ENCODE data around the gene POLR2H.

DNA sequence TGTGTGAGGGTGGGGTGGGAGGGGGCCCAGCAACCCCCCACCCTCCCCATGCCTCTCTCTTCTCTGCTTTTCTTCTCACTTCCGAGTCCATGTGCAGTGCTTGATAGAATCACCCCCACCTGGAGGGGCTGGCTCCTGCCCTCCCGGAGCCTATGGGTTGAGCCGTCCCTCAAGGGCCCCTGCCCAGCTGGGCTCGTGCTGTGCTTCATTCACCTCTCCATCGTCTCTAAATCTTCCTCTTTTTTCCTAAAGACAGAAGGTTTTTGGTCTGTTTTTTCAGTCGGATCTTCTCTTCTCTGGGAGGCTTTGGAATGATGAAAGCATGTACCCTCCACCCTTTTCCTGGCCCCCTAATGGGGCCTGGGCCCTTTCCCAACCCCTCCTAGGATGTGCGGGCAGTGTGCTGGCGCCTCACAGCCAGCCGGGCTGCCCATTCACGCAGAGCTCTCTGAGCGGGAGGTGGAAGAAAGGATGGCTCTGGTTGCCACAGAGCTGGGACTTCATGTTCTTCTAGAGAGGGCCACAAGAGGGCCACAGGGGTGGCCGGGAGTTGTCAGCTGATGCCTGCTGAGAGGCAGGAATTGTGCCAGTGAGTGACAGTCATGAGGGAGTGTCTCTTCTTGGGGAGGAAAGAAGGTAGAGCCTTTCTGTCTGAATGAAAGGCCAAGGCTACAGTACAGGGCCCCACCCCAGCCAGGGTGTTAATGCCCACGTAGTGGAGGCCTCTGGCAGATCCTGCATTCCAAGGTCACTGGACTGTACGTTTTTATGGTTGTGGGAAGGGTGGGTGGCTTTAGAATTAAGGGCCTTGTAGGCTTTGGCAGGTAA is 16.0 kb upstream of the POLR2H start:
- no peak for TF ChIP-seq SIN3A (IDR thresholded peaks at IDR 0.05; ENCODE audit: borderline replicate concordance, insufficient read depth, low read depth, low read length)
- TF ChIP-seq POLR2AphosphoS5 (IDR thresholded peaks at IDR 0.05; ENCODE audit: low read depth, low read length), result no peak; the same call in 1 of the 2 replicates
- TF ChIP-seq, protein P1, sequence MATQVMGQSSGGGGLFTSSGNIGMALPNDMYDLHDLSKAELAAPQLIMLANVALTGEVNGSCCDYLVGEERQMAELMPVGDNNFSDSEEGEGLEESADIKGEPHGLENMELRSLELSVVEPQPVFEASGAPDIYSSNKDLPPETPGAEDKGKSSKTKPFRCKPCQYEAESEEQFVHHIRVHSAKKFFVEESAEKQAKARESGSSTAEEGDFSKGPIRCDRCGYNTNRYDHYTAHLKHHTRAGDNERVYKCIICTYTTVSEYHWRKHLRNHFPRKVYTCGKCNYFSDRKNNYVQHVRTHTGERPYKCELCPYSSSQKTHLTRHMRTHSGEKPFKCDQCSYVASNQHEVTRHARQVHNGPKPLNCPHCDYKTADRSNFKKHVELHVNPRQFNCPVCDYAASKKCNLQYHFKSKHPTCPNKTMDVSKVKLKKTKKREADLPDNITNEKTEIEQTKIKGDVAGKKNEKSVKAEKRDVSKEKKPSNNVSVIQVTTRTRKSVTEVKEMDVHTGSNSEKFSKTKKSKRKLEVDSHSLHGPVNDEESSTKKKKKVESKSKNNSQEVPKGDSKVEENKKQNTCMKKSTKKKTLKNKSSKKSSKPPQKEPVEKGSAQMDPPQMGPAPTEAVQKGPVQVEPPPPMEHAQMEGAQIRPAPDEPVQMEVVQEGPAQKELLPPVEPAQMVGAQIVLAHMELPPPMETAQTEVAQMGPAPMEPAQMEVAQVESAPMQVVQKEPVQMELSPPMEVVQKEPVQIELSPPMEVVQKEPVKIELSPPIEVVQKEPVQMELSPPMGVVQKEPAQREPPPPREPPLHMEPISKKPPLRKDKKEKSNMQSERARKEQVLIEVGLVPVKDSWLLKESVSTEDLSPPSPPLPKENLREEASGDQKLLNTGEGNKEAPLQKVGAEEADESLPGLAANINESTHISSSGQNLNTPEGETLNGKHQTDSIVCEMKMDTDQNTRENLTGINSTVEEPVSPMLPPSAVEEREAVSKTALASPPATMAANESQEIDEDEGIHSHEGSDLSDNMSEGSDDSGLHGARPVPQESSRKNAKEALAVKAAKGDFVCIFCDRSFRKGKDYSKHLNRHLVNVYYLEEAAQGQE (IDR thresholded peaks at IDR 0.05; ENCODE audit: insufficient read depth in 1 of 2, low read depth in 2 of 2, low read length in 1 of 2), result no peak
- TF ChIP-seq, protein P2, sequence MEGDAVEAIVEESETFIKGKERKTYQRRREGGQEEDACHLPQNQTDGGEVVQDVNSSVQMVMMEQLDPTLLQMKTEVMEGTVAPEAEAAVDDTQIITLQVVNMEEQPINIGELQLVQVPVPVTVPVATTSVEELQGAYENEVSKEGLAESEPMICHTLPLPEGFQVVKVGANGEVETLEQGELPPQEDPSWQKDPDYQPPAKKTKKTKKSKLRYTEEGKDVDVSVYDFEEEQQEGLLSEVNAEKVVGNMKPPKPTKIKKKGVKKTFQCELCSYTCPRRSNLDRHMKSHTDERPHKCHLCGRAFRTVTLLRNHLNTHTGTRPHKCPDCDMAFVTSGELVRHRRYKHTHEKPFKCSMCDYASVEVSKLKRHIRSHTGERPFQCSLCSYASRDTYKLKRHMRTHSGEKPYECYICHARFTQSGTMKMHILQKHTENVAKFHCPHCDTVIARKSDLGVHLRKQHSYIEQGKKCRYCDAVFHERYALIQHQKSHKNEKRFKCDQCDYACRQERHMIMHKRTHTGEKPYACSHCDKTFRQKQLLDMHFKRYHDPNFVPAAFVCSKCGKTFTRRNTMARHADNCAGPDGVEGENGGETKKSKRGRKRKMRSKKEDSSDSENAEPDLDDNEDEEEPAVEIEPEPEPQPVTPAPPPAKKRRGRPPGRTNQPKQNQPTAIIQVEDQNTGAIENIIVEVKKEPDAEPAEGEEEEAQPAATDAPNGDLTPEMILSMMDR (IDR thresholded peaks at IDR 0.05), result no peak
- no peak for TF ChIP-seq TCF7L2 (IDR thresholded peaks at IDR 0.05; ENCODE audit: low read depth, low read length)

Measured in Panc1 (cell line).